ENCODE results near the gene GCN1. TPM values are rescaled to one million over a fixed set of nuclear protein-coding genes. Genes with fewer than 3 reads are reported as not detected.
A peak's percentile ranks its signal among the peaks of the same experiment; 100 is the strongest.
"Not testable (repeated sequence)": the region's sequence is repeated elsewhere in the genome, so short reads cannot be mapped to it uniquely, and the experiment has no call there.

Gene GCN1
- polyA plus RNA-seq, 2 of the 4 experiments (the other 2 are of a cell fraction): 43.2 to 64.1 TPM

GRCh38 chr12:120236809-120237208 lies 42.3 kb upstream of the GCN1 start:
- not testable (repeated sequence) for DNase-seq (ENCODE audit: low read depth in 1 of 2, low spot score in 1 of 2); ATAC-seq; H3K9me3 ChIP-seq; FAIRE-seq
- Histone ChIP-seq H3K4me1 (peaks cover 98% of the 10 kb centered on the region), H3K27ac (peak overlapping the region; percentile 93 to 100), H3K4me2 (peak overlapping the region; percentile 75), H3K4me3 (peak overlapping the region; percentile 24; the same call in 2 of the 3 replicates)
- WGBS (ENCODE audit: missing lambda C conversion rate): 90% methylated on average over 3 of the region's 3 CpGs
- TF ChIP-seq ZNF302 (CRISPR knock-in tag; IDR thresholded peaks at IDR 0.05): 0 out of 2 replicates have a peak, but pooled peaks have one; percentile 47
- POLR2A ChIA-PET: interaction anchor here (1.0 to 4.1 kb wide), 4 partner anchors 26 to 57 kb away, joined by 5 to 30 read pairs (median 10); partner anchors contain the start of genes RNU4-1, RNU4-2 and RPLP0
- CTCF ChIA-PET: interaction anchor here (2.3 to 43.7 kb wide), 4 partner anchors 12 to 54 kb away, joined by 7 to 1367 read pairs (median 332); partner anchors contain the start of genes PXN, RNU4-2 and RPLP0

GRCh38 chr12:120235369-120236323 lies 41.1 kb upstream of the GCN1 start:
- no peak for TF ChIP-seq HDAC2 (IDR thresholded peaks at IDR 0.05)
- no peak for TF ChIP-seq HOXB5 (CRISPR knock-in tag; IDR thresholded peaks at IDR 0.05)
- TF ChIP-seq, protein P1, sequence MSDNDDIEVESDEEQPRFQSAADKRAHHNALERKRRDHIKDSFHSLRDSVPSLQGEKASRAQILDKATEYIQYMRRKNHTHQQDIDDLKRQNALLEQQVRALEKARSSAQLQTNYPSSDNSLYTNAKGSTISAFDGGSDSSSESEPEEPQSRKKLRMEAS (IDR thresholded peaks at IDR 0.05): peak; percentile 52
- no peak for TF ChIP-seq ESRRA (IDR thresholded peaks at IDR 0.05; ENCODE audit: borderline replicate concordance, low read length)
- Histone ChIP-seq H3K4me1 (peaks cover 98% of the 10 kb centered on the region), H3K4me3 (no peak overlapping the region), H3K4me2 (peak overlapping the region; percentile 90), H3K27ac (peak overlapping the region; percentile 93 to 100), H3K9me3 (no peaks in the 10 kb centered on the region)
- ATAC-seq (peak in 1 of 2 experiments; percentile 13; a peak in 3 of 6 replicates), DNase-seq (ENCODE audit: low read depth in 1 of 2, low spot score in 1 of 2) (peak; percentile 47 to 59), FAIRE-seq (no peak)
- 86% methylated on average over 18 of the region's 18 CpGs for WGBS (ENCODE audit: missing lambda C conversion rate)
- ChIA-PET POLR2A (interaction anchor here (0.5 to 2.2 kb wide), 8 partner anchors 21 to 767 kb away, joined by 3 to 25 read pairs (median 5); partner anchors contain the start of genes PXN, RNU4-1, RNU4-2 and RPLP0), CTCF (interaction anchor here (0.7 to 43.7 kb wide), 12 partner anchors 11 to 247 kb away, joined by 3 to 1367 read pairs (median 3); partner anchors contain the start of genes PXN, RNU4-2 and RPLP0)

DNA sequence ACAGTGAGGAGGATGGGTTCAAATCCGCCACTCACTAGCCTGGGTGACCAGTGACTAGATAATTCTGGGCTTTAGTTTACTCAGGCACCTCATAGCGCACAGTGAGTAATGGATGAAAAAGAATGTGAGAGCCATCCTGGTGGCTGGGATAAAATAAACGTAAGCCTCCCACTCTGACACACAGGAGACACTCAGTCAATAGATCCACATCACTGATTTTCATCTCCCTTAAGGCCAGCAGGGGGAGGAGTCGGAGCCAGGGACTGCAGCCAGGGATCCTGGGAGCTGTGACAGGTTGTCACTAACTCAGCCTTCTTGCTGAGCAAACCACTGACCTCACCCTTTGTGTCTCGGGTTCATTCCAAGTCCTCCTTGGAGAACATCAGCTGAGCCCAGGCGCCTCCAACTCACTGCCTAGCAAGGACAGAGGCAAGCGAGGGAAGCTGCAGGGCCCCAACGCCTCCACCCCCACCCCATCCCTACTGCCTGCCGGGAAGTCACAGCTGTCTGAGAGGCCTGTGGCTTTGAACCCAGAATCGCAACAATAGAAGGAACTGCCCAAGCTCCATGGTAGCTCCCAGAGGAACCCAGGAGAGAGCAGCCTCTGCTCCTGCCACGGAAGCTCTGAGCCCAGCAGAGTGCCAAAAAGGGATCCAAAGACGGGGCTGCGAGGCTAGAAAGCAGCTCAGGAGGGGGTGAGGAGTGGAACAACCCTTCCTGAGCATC lies 40.3 kb upstream of the GCN1 start:
- DNase-seq (ENCODE audit: low read depth in 1 of 2, low spot score in 1 of 2) (peak; percentile 94 to 96), ATAC-seq (peak; percentile 58 to 64), FAIRE-seq (no peak)
- POLR2A ChIA-PET: interaction anchor here (0.5 to 2.2 kb wide), 8 partner anchors 22 to 768 kb away, joined by 3 to 25 read pairs (median 5); partner anchors contain the start of genes PXN, RNU4-1, RNU4-2 and RPLP0
- CTCF ChIA-PET: interaction anchor here (0.7 to 43.7 kb wide), 12 partner anchors 10 to 248 kb away, joined by 3 to 1367 read pairs (median 3); partner anchors contain the start of genes PXN, RNU4-2 and RPLP0
- Histone ChIP-seq H3K4me1 (peaks cover 98% of the 10 kb centered on the region), H3K4me2 (peak overlapping the region; percentile 90), H3K4me3 (0 out of 3 replicates have a peak overlapping the region, but pooled peaks have one; percentile 0), H3K9me3 (no peaks in the 10 kb centered on the region), H3K27ac (peak overlapping the region; percentile 93 to 100)
- TF ChIP-seq EP300 (IDR thresholded peaks at IDR 0.05) (0 out of 5 replicates have a peak, but pooled peaks of 1 of the 2 experiments have one; percentile 16), FOSB (CRISPR knock-in tag; IDR thresholded peaks at IDR 0.05) (0 out of 2 replicates have a peak, but pooled peaks have one; percentile 41), MAZ (IDR thresholded peaks at IDR 0.05; ENCODE audit: borderline replicate concordance, low read depth, low read length) (no peak), EHF (CRISPR knock-in tag; IDR thresholded peaks at IDR 0.05) (no peak), SMC3 (IDR thresholded peaks at IDR 0.05) (peak; percentile 63), CTCF (IDR thresholded peaks at IDR 0.05) (peak; percentile 39; the same call in 2 of the 3 replicates), GATA3 (IDR thresholded peaks at IDR 0.05; ENCODE audit: borderline replicate concordance) (peak; percentile 81; the same call in 1 of the 2 replicates), FOSL2 (IDR thresholded peaks at IDR 0.05) (no peak), FOSL2 (CRISPR knock-in tag; IDR thresholded peaks at IDR 0.05) (peak; percentile 63), RAD21 (conservative IDR thresholded peaks at IDR 0.05 in 1 of 2, IDR thresholded peaks at IDR 0.05 in 1 of 2) (peak; percentile 54 to 56; a peak in 4 of 5 replicates), MAFK (IDR thresholded peaks at IDR 0.05; ENCODE audit: partially characterized antibody) (peak; percentile 18), FOXS1 (CRISPR knock-in tag; IDR thresholded peaks at IDR 0.05) (0 out of 2 replicates have a peak, but pooled peaks have one; percentile 12), JUN (IDR thresholded peaks at IDR 0.05) (peak in 1 of 2 experiments; percentile 57; a peak in 2 of 5 replicates)
- TF ChIP-seq, protein P1 (IDR thresholded peaks at IDR 0.05): peak; percentile 64; the same call in 1 of the 2 replicates
- TF ChIP-seq, protein P2, sequence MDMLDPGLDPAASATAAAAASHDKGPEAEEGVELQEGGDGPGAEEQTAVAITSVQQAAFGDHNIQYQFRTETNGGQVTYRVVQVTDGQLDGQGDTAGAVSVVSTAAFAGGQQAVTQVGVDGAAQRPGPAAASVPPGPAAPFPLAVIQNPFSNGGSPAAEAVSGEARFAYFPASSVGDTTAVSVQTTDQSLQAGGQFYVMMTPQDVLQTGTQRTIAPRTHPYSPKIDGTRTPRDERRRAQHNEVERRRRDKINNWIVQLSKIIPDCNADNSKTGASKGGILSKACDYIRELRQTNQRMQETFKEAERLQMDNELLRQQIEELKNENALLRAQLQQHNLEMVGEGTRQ (IDR thresholded peaks at IDR 0.05): no peak
- TF ChIP-seq, protein P3, sequence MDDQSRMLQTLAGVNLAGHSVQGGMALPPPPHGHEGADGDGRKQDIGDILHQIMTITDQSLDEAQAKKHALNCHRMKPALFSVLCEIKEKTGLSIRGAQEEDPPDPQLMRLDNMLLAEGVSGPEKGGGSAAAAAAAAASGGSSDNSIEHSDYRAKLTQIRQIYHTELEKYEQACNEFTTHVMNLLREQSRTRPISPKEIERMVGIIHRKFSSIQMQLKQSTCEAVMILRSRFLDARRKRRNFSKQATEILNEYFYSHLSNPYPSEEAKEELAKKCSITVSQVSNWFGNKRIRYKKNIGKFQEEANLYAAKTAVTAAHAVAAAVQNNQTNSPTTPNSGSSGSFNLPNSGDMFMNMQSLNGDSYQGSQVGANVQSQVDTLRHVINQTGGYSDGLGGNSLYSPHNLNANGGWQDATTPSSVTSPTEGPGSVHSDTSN (IDR thresholded peaks at IDR 0.05): peak; percentile 77
- 7% methylated on average over 9 of the region's 13 CpGs for WGBS (ENCODE audit: missing lambda C conversion rate)
